ENCODE measurements around the gene XIRP2.

XIRP2 gene

GRCh38 chr2:166960702-166961270 lies 72.5 kb downstream of the XIRP2 start:
- no peaks in the 10 kb centered on the region for H3K9me3 ChIP-seq
- no peak overlapping the region for H3K27ac ChIP-seq
- no peak overlapping the region for H3K4me3 ChIP-seq (ENCODE audit: low read depth in 1 of 2, low read length in 1 of 2)
- no peaks in the 10 kb centered on the region for H3K27me3 ChIP-seq
- no peak for TF ChIP-seq CTCF (IDR thresholded peaks at IDR 0.05)
- no peaks in the 10 kb centered on the region for H3K4me1 ChIP-seq (ENCODE audit: control insufficient read depth in 1 of 2, insufficient read depth in 1 of 2, low read depth in 1 of 2, low read length in 1 of 2)
- no peaks in the 10 kb centered on the region for H3K36me3 ChIP-seq

- Histone ChIP-seq H3K27me3 (no peaks in the 10 kb centered on the region), H3K4me1 (ENCODE audit: control insufficient read depth in 1 of 2, insufficient read depth in 1 of 2, low read depth in 1 of 2, low read length in 1 of 2) (no peaks in the 10 kb centered on the region)
- no peak for TF ChIP-seq CTCF (IDR thresholded peaks at IDR 0.05)
These were observed 73.7 kb downstream of the XIRP2 start for GRCh38 chr2:166961933-166962332.

GRCh38 chr2:166969486-166969885 lies 81.2 kb downstream of the XIRP2 start:
- Histone ChIP-seq H3K27ac (no peak overlapping the region), H3K36me3 (no peaks in the 10 kb centered on the region), H3K27me3 (no peaks in the 10 kb centered on the region), H3K9me3 (no peaks in the 10 kb centered on the region), H3K4me3 (ENCODE audit: low read depth in 1 of 2, low read length in 1 of 2) (no peak overlapping the region), H3K4me1 (ENCODE audit: control insufficient read depth in 1 of 2, insufficient read depth in 1 of 2, low read depth in 1 of 2, low read length in 1 of 2) (no peaks in the 10 kb centered on the region)
- no peak for TF ChIP-seq CTCF (IDR thresholded peaks at IDR 0.05)

More at GRCh38 chr2:166961933-166962332, 73.7 kb downstream of the XIRP2 start:
- Histone ChIP-seq H3K4me3 (ENCODE audit: low read depth in 1 of 2, low read length in 1 of 2) (no peak overlapping the region), H3K27ac (no peak overlapping the region), H3K9me3 (no peaks in the 10 kb centered on the region), H3K36me3 (no peaks in the 10 kb centered on the region)

GRCh38 chr2:166972002-166972401 lies 83.7 kb downstream of the XIRP2 start:
- Histone ChIP-seq H3K4me1 (ENCODE audit: control insufficient read depth in 1 of 2, insufficient read depth in 1 of 2, low read depth in 1 of 2, low read length in 1 of 2) (no peaks in the 10 kb centered on the region), H3K9me3 (no peaks in the 10 kb centered on the region), H3K36me3 (no peaks in the 10 kb centered on the region), H3K27ac (no peak overlapping the region), H3K27me3 (no peaks in the 10 kb centered on the region), H3K4me3 (ENCODE audit: low read depth in 1 of 2, low read length in 1 of 2) (no peak overlapping the region)
- TF ChIP-seq CTCF (IDR thresholded peaks at IDR 0.05), result no peak

GRCh38 chr2:166972418-166972817 lies 84.1 kb downstream of the XIRP2 start:
- TF ChIP-seq CTCF (IDR thresholded peaks at IDR 0.05), result no peak
- Histone ChIP-seq H3K27ac (no peak overlapping the region), H3K9me3 (no peaks in the 10 kb centered on the region), H3K36me3 (no peaks in the 10 kb centered on the region), H3K4me3 (ENCODE audit: low read depth in 1 of 2, low read length in 1 of 2) (no peak overlapping the region), H3K4me1 (ENCODE audit: control insufficient read depth in 1 of 2, insufficient read depth in 1 of 2, low read depth in 1 of 2, low read length in 1 of 2) (no peaks in the 10 kb centered on the region), H3K27me3 (no peaks in the 10 kb centered on the region)

- no peak for TF ChIP-seq CTCF (IDR thresholded peaks at IDR 0.05)
- Histone ChIP-seq H3K4me1 (ENCODE audit: control insufficient read depth in 1 of 2, insufficient read depth in 1 of 2, low read depth in 1 of 2, low read length in 1 of 2) (no peaks in the 10 kb centered on the region), H3K27me3 (no peaks in the 10 kb centered on the region), H3K9me3 (no peaks in the 10 kb centered on the region), H3K27ac (no peak overlapping the region), H3K4me3 (ENCODE audit: low read depth in 1 of 2, low read length in 1 of 2) (no peak overlapping the region), H3K36me3 (no peaks in the 10 kb centered on the region)
These were observed 95.9 kb downstream of the XIRP2 start for GRCh38 chr2:166984188-166984587.

All from neutrophil (primary cell).